Measurements from ENCODE around the gene INTS6.

INTS6 gene
- total RNA-seq, result 147 to 327 (median 177) reads per million in 9 experiments

GRCh38 chr13:51452361-51453206, at the start of gene INTS6:
TSS of gene INTS6 (minus strand) at chr13:51453036. CDS start at chr13:51452525, 511 bp downstream.
- H3K27ac Mint-ChIP-seq, result peak within 1 kb of the TSS; percentile 90 to 91
- ATAC-seq (replicated peaks), result peak; percentile 77
- no peaks in the 10 kb centered on the region for H3K27me3 Mint-ChIP-seq
- H3K4me3 Mint-ChIP-seq, result peak within 1 kb of the TSS; percentile 74 to 82
- DNase-seq, result peak; percentile 98 to 99 (median 99)
- H3K9me3 Mint-ChIP-seq, result no peaks in the 10 kb centered on the region
- H3K4me1 Mint-ChIP-seq (ENCODE audit: low read depth in 2 of 2), result peaks cover 26 to 44% of the 10 kb centered on the region in 2 donors
- H3K36me3 Mint-ChIP-seq (ENCODE audit: insufficient read depth), result peaks cover 55% of the 10 kb centered on the region

- H3K27me3 Mint-ChIP-seq, result peaks cover 14 to 17% of the 10 kb centered on the region in 2 donors
- H3K4me3 Mint-ChIP-seq, result no peak overlapping the region
- DNase-seq, result no peak
- H3K4me1 Mint-ChIP-seq (ENCODE audit: low read depth in 2 of 2), result no peaks in the 10 kb centered on the region
- no peak for ATAC-seq (replicated peaks)
- H3K36me3 Mint-ChIP-seq (ENCODE audit: insufficient read depth), result no peaks in the 10 kb centered on the region
- no peaks in the 10 kb centered on the region for H3K9me3 Mint-ChIP-seq
- no peak overlapping the region for H3K27ac Mint-ChIP-seq
Measured at GRCh38 chr13:51502153-51502651, 49.4 kb upstream of the INTS6 start.

- Mint-ChIP-seq H3K4me1 (ENCODE audit: low read depth in 2 of 2) (no peaks in the 10 kb centered on the region), H3K9me3 (no peaks in the 10 kb centered on the region), H3K27ac (no peak overlapping the region), H3K36me3 (ENCODE audit: insufficient read depth) (no peaks in the 10 kb centered on the region), H3K27me3 (peaks cover 14 to 17% of the 10 kb centered on the region in 2 donors), H3K4me3 (no peak overlapping the region)
- no peak for DNase-seq
- ATAC-seq (replicated peaks), result no peak
Measured at GRCh38 chr13:51501592-51502152, 48.8 kb upstream of the INTS6 start.

- DNase-seq (no peak), ATAC-seq (replicated peaks) (no peak)
- Mint-ChIP-seq H3K27me3 (peaks cover 14 to 17% of the 10 kb centered on the region in 2 donors), H3K27ac (no peak overlapping the region), H3K9me3 (no peaks in the 10 kb centered on the region), H3K36me3 (ENCODE audit: insufficient read depth) (no peaks in the 10 kb centered on the region), H3K4me1 (ENCODE audit: low read depth in 2 of 2) (no peaks in the 10 kb centered on the region), H3K4me3 (no peak overlapping the region)
Measured at GRCh38 chr13:51501096-51501495, 48.3 kb upstream of the INTS6 start.

GRCh38 chr13:51500687-51501086, 47.9 kb upstream of the INTS6 start:
- ATAC-seq (replicated peaks), result no peak
- Mint-ChIP-seq H3K4me3 (no peak overlapping the region), H3K36me3 (ENCODE audit: insufficient read depth) (no peaks in the 10 kb centered on the region), H3K9me3 (no peaks in the 10 kb centered on the region), H3K27ac (no peak overlapping the region), H3K4me1 (ENCODE audit: low read depth in 2 of 2) (no peaks in the 10 kb centered on the region), H3K27me3 (peaks cover 14 to 17% of the 10 kb centered on the region in 2 donors)
- no peak for DNase-seq

GRCh38 chr13:51499841-51500240, 47.0 kb upstream of the INTS6 start:
- H3K9me3 Mint-ChIP-seq, result no peaks in the 10 kb centered on the region
- DNase-seq (no peak), ATAC-seq (replicated peaks) (no peak)
- H3K4me1 Mint-ChIP-seq (ENCODE audit: low read depth in 2 of 2), result no peaks in the 10 kb centered on the region
- peaks cover 14 to 17% of the 10 kb centered on the region in 2 donors for H3K27me3 Mint-ChIP-seq
- no peak overlapping the region for H3K4me3 Mint-ChIP-seq
- H3K36me3 Mint-ChIP-seq (ENCODE audit: insufficient read depth), result no peaks in the 10 kb centered on the region
- no peak overlapping the region for H3K27ac Mint-ChIP-seq

- Mint-ChIP-seq H3K36me3 (ENCODE audit: insufficient read depth) (no peaks in the 10 kb centered on the region), H3K27ac (no peak overlapping the region), H3K27me3 (peaks cover 14 to 17% of the 10 kb centered on the region in 2 donors), H3K9me3 (no peaks in the 10 kb centered on the region), H3K4me3 (no peak overlapping the region), H3K4me1 (ENCODE audit: low read depth in 2 of 2) (no peaks in the 10 kb centered on the region)
- ATAC-seq (replicated peaks), result no peak
- no peak for DNase-seq
Measured at GRCh38 chr13:51495316-51495715, 42.5 kb upstream of the INTS6 start.

GRCh38 chr13:51494156-51494555, 41.3 kb upstream of the INTS6 start:
- H3K27me3 Mint-ChIP-seq, result peaks cover 8 to 11% of the 10 kb centered on the region in 2 donors
- H3K27ac Mint-ChIP-seq, result no peak overlapping the region
- ATAC-seq (replicated peaks) (no peak), DNase-seq (no peak)
- H3K9me3 Mint-ChIP-seq, result no peaks in the 10 kb centered on the region
- H3K4me3 Mint-ChIP-seq, result no peak overlapping the region
- no peaks in the 10 kb centered on the region for H3K4me1 Mint-ChIP-seq (ENCODE audit: low read depth in 2 of 2)
- no peaks in the 10 kb centered on the region for H3K36me3 Mint-ChIP-seq (ENCODE audit: insufficient read depth)

GRCh38 chr13:51488212-51488611, 35.4 kb upstream of the INTS6 start:
- no peaks in the 10 kb centered on the region for H3K9me3 Mint-ChIP-seq
- H3K27me3 Mint-ChIP-seq, result no peaks in the 10 kb centered on the region
- DNase-seq, result no peak
- no peak overlapping the region for H3K27ac Mint-ChIP-seq
- no peaks in the 10 kb centered on the region for H3K36me3 Mint-ChIP-seq (ENCODE audit: insufficient read depth)
- no peak overlapping the region for H3K4me3 Mint-ChIP-seq
- H3K4me1 Mint-ChIP-seq (ENCODE audit: low read depth in 2 of 2), result no peaks in the 10 kb centered on the region
- no peak for ATAC-seq (replicated peaks)

GRCh38 chr13:51481656-51482055, 28.8 kb upstream of the INTS6 start:
- ATAC-seq (replicated peaks) (no peak), DNase-seq (no peak)
- Mint-ChIP-seq H3K4me1 (ENCODE audit: low read depth in 2 of 2) (no peaks in the 10 kb centered on the region), H3K27ac (no peak overlapping the region), H3K36me3 (ENCODE audit: insufficient read depth) (no peaks in the 10 kb centered on the region), H3K9me3 (no peaks in the 10 kb centered on the region), H3K27me3 (no peaks in the 10 kb centered on the region), H3K4me3 (no peak overlapping the region)

- no peak for ATAC-seq (replicated peaks)
- Mint-ChIP-seq H3K9me3 (no peaks in the 10 kb centered on the region), H3K36me3 (ENCODE audit: insufficient read depth) (no peaks in the 10 kb centered on the region), H3K4me3 (no peak overlapping the region), H3K27ac (no peak overlapping the region), H3K4me1 (ENCODE audit: low read depth in 2 of 2) (no peaks in the 10 kb centered on the region), H3K27me3 (no peaks in the 10 kb centered on the region)
- no peak for DNase-seq
Measured at GRCh38 chr13:51479199-51479523, 26.3 kb upstream of the INTS6 start.

GRCh38 chr13:51478418-51479198, 25.8 kb upstream of the INTS6 start:
- Mint-ChIP-seq H3K4me3 (no peak overlapping the region), H3K27me3 (no peaks in the 10 kb centered on the region), H3K27ac (no peak overlapping the region), H3K9me3 (no peaks in the 10 kb centered on the region), H3K4me1 (ENCODE audit: low read depth in 2 of 2) (no peaks in the 10 kb centered on the region), H3K36me3 (ENCODE audit: insufficient read depth) (no peaks in the 10 kb centered on the region)
- DNase-seq (no peak), ATAC-seq (replicated peaks) (no peak)

- no peak overlapping the region for H3K27ac Mint-ChIP-seq
- H3K4me1 Mint-ChIP-seq (ENCODE audit: low read depth in 2 of 2), result no peaks in the 10 kb centered on the region
- H3K27me3 Mint-ChIP-seq, result no peaks in the 10 kb centered on the region
- H3K4me3 Mint-ChIP-seq, result no peak overlapping the region
- DNase-seq, result no peak
- ATAC-seq (replicated peaks), result no peak
- H3K36me3 Mint-ChIP-seq (ENCODE audit: insufficient read depth), result no peaks in the 10 kb centered on the region
- H3K9me3 Mint-ChIP-seq, result no peaks in the 10 kb centered on the region
Measured at GRCh38 chr13:51477653-51478324, 25.0 kb upstream of the INTS6 start.
